Measurements from ENCODE around the gene SERTAD4.
"Not testable (repeated sequence)": the region's sequence is repeated elsewhere in the genome, so short reads cannot be mapped to it uniquely, and the experiment has no call there.

SERTAD4 gene

GRCh38 chr1:210232511-210233215 lies at the start of gene SERTAD4:
Gene SERTAD4 (plus strand): TSS chr1:210232796. CDS start chr1:210237961, 5,165 bp downstream.
- no peak for DNase-seq

- no peak for DNase-seq
These were observed 47.5 kb upstream of the SERTAD4 start for GRCh38 chr1:210185063-210185462.

DNA sequence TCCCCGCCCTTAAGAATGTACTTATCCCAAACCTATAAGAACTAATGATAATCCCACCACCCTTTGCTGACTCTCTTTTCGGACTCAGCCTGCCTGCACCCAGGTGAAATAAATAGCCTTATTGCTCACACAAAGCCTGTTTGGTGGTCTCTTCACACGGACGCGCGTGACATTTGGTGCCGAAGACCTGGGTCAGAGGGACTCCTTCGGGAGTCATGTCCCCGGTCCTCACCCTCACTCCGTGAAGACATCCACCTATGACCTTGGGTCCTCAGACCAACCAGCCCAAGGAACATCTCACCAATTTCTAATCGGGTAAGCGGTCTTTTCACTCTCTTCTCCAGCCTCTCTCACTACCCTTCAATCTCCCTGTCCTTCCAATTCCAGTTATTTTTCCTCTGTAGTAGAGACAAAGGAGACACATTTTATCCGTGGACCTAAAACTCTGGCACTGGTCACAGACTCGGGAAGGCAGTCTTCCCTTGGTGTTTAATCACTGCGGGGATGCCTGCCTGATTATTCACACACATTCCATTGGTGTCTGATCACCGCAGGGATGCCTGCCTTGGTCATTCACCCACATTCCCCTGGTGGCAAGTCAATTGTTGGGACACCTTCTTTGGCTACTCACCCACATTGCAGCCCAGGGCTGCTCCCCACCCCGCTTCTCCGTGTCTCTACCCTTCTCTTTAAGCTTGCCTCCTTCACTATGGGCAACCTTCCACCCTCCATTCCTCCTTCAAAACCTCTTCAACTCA lies 44.6 kb upstream of the SERTAD4 start:
- not testable (repeated sequence) for DNase-seq

- no peak for DNase-seq
These were observed 43.2 kb upstream of the SERTAD4 start for GRCh38 chr1:210189426-210189825.

DNA sequence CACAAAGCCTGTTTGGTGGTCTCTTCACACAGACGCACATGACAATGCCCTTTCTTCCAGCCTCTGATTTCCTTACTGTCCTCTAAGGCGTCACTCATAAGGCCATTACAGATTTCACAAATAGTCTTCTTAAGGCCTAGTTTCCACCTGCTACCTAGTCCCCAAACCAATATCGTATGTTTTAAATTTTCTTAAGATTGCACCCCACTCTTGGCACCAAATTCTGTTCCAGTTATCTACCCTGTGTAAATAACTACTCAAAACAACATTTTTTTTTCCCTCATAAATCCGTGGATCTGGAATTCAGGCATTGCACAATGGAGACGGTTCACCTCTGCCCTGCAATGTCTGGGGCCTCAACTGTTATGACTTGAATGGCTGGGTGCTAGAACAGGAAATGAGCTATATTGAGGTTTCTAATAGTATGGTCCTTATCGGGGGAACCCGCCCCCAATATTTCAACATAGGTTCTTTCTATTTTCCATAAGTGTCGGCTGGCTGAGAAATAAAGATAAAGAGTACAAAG lies 36.9 kb upstream of the SERTAD4 start:
- DNase-seq = no peak

GRCh38 chr1:210196266-210196665 lies 36.3 kb upstream of the SERTAD4 start:
- not testable (repeated sequence) for DNase-seq

DNA sequence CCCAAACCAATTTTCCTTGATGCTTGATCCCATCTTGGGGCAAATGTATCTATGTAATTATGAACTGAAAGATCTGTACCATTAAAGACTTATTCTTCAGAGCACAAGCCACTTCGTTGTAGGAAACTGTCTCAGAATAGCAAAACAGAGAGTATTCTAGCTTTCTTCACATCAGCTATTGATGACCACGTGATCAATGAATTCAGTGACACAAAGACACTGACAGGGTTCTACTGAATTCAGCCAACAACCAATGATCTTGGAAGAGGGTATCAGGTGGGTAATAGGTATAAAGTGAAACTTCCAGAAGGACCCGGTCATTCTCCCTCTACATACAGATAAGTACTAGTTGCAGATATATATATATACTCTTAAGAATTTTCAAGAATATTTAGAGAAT lies 33.8 kb upstream of the SERTAD4 start:
- DNase-seq = no peak

GRCh38 chr1:210200124-210200736 lies 32.4 kb upstream of the SERTAD4 start:
- DNase-seq = no peak

GRCh38 chr1:210201681-210202080 lies 30.9 kb upstream of the SERTAD4 start:
- no peak for DNase-seq

GRCh38 chr1:210207597-210208450 lies 24.8 kb upstream of the SERTAD4 start:
- no peak for DNase-seq

GRCh38 chr1:210213335-210213734 lies 19.3 kb upstream of the SERTAD4 start:
- no peak for DNase-seq

DNA sequence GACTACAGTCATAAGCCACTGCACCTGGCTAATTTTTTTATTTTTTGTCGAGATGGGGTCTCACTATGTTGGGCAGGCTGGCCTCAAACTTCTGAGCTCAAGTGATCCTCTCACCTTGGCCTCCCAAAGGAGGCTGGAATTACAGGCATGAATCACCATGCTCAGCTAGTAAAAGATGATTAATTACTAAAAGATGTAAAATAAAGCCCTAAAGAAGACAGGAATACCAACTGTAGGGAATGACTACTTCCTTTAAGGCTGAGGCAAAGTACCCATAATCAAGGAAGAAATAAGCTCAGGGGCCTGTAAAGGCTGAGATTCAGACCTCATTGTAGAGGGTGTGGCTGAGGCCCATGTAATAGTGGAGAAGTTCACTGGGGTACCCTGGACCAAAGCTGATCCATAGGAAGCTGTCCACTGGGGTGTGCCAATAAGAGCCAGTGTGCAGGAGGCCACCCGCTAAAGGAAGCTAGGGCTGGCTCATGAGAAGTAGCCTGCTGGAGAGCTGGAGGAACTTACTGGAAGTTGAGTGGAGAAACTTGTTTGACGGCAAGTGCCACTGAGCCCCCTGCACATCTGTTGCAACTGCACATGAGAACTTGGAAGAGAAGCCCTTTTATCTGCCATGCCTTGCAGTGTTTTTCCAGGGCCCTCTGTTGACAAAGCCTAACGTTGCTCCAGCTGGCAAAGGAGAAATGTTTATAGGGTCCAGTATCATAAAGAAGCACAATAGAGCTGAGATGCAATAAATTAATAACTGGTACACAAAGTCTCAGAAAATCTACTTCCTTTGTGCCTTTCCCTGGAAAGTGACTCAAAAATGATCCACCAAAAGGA lies 17.8 kb upstream of the SERTAD4 start:
- DNase-seq = no peak

DNA sequence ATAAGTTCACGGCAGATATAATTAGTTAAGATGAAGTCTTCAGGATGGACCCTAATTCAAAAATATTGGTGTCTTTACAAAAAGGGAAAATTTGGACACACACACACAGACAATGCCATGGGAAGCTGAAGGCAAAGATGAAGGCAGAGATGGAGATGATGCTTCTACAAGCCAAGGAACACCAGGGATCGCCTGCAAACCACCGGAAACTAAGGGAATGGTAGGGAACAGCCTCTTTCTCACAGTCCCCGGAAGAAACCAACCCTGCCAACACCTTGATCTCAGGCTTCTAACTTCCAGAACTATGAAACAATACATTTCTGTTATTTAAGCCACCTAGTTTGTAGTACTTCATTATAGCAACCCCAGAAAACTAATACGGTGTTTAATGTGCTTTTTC lies 15.1 kb upstream of the SERTAD4 start:
- no peak for DNase-seq

DNA sequence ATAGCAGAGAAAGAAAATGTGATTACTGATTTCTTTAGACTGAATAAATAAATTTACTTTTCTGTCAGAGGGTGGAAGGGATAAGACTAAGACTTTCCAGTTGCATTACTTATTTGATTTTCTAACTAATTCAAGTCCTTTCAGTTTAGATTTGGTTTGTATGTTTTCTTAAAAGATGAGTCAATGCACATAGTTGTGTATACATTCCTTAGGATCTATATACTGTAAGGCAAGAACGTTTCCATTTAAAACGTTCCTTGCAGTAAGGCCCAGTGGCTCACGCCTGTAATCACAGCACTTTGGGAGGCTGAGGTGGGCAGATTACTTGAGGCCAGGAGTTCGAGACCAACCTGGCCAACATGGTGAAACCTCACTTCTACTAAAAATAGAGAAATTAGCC lies 14.5 kb upstream of the SERTAD4 start:
- no peak for DNase-seq

- no peak for DNase-seq
These were observed 10.1 kb upstream of the SERTAD4 start for GRCh38 chr1:210222340-210223006.

GRCh38 chr1:210223226-210223904 lies 9.2 kb upstream of the SERTAD4 start:
- no peak for DNase-seq

DNA sequence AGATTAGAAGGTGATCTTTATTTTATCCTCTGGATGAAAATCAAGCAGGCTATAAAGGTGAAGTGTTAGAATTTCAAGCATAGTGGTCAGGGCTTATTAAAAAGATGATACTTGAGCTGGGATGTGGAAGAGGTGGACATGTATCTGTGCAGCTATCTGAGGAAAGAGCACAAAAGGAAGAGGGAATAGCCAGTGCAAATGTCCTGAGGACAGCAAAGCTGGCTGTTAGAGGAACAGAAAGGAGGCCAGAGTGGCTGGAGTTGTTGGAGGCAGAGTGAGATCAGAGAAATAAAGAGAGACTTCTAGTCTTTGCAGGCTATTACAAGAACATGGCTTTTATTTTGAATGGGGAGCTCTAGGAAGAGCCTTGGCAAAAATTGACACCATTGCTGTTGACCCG lies 4.4 kb upstream of the SERTAD4 start:
- no peak for DNase-seq

- no peak for DNase-seq
These were observed 2.4 kb upstream of the SERTAD4 start for GRCh38 chr1:210230149-210230695.

DNA sequence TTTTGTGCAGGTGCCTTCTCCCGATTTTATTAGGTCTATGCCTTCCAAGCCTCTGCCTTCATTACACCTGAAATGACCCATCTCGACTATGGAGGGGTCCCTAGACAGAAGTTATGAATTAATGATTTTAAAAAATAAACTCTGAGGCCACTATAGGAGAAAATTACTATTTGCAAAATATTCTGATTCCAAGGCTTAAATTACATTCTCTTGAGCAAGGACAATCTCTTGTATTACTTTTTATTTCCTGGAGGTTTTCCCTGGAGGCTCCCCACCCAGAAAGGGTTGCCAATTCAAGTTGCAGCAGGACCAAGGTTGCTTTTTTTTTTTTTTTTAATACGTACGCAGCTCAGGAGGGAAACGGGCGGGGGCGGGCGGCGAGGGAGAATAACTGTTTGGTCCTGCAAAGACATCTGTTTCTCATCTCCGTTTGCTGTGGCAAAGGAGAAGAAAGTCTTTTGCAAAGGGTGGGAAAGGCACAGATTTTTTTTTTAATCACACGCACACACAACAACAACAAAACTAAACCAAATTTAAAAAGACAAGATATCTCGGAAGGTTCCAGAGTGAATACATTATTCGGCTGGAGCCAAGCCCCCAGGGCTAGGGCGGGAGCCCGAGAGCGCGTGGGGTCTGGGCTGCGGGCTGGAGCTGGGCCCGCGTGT lies 618 bp upstream of the SERTAD4 start:
- DNase-seq = no peak

DNA sequence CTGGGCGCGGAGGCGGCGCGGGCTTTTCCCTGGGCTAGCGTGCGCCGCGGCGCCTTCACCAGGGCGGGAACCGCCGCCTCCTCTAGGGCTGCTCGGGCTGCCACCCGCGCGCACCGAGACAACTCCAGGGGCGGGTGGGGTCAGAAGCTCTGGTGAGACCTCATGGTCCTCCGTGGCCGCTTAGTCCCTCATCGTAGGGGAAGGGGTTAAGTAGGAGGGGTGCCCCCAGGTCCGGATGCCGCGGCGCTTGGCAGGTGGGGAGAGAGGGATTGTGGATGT lies 559 bp downstream of the SERTAD4 start:
- DNase-seq = no peak

Data from activated CD4-positive, alpha-beta T cell treated with anti-CD3 and anti-CD28 coated beads, Interleukin-2, amount 50 U/mL, for 16 hours (primary cell).